SIG-M5 (cell line): ENCODE measurements around the gene PPFIA2.

Experiments
- DNase-seq: peaks from one replicate; lab custom pipeline; 2025; lab: John Stamatoyannopoulos, UW

PPFIA2 gene

DNA sequence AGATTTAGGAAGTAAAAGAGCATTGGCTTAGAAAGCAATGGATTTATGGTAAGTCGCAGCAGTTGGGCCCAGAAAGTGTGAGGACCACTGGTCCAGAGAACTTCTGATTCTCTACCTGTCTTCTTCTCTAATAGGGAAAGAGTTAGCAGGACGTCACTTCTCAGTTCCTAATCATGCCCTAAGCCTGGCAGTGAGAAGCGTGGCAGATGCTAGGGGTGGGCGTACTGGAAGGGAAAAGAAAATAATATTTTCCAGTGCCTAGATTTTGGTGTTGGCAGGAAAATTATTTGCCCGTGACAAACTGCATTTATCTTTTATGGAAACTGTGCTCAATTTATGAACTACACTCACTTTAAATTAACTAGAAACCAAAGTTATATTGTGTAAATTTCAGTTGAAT is 212.3 kb downstream of the PPFIA2 start:
- no peak for DNase-seq

DNA sequence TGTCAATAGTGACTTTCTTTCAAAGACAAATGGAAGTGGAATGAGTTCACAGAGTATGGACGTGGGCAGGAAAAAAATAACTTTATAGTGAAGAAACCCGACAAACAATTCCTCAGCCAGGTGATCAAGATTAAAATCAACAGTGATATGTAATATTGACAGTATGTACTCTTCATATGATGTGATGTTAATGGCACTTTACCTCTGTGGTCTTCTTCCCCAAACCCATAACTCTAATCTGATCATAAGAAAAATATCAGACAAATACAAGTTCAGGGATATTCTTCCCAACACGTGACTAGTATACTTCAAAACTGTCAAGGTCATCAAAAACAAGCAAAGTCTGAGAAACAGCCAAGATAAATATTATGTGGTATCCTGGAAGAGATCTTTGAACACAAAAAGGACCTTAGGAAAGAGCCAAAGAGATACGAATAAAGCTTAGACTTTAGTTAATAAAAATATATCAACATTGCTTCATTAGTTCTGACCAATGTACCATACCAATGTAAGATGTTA is 215.5 kb downstream of the PPFIA2 start:
- no peak for DNase-seq

DNA sequence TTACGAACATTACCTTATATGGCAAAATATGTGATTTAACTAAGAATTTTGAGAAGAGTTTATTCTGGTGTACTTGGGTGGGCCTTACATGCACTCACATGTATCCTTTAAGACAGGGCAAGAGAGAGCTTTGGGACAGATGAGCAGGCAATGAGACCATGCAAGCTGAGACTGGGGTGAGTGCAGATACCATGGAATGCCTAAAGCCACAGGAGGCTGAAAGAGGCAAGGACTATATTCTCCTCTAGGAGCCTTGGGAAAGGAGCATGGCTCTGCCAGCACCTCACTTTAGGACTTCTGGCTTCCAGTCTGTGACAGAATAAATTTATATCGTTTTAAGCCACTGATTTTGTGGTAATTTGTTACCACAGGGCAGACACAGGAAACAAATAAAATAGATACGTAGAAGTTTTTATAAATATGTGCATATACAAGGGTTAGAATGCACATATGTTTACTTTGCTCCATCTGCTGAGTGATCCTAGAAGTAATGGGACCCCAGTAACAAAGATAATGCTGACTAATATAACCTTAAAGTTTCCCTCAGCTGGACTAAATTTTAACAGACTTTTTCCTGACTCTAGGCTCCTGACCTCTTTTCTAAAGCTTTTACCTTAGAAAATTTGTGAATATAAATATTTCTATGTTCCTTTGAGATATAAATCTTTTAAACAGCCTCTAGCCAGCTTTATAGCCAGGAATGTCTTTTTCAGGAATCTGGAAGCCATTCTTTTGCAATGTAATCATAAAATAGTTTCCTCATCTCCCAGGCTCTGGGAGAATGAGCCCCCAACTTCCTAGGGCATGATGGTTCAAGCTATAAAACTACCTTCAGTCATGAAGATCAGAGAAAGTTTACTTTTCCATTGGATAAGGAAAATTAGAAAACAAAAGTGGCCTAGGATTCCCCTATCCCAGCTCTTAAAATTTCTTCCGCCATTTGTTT is 216.8 kb downstream of the PPFIA2 start:
- no peak for DNase-seq

DNA sequence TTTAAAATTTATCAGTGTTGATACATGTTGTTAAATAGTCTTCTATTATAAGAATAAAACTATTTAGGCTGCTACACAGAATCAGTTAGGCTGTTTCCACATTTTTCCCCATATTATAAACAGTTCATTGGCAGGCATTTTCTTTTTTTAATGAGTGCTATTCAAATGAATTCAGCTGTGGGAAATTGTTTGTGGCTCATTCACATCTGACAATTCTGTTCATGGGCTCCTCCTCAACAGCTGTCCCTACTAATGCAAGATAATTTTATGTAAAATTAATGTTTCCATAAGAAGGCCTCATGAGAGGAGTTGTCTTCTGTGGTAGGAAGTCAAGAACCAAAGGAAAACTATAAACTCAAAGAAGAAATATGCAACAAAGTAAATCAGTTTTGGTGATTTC is 218.0 kb downstream of the PPFIA2 start:
- no peak for DNase-seq

DNA sequence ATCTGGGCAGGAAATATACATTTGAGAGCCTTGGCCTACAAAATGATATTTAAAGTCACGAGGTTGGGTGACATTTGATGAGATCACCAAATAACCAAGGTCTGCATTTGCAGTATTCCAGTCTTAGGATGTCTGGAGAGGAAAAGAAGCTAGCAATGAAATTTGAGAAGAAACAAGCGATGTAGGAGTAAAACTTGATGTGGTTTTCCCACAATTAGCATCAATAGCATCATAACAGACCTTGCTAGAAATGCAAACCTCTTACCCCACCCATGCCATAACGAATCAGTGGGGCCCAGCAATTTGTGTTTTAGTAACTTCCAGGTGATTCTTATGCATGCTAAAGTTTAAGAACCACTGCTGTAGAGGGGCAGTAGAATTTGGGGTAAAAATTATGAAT is 219.9 kb downstream of the PPFIA2 start:
- no peak for DNase-seq

DNA sequence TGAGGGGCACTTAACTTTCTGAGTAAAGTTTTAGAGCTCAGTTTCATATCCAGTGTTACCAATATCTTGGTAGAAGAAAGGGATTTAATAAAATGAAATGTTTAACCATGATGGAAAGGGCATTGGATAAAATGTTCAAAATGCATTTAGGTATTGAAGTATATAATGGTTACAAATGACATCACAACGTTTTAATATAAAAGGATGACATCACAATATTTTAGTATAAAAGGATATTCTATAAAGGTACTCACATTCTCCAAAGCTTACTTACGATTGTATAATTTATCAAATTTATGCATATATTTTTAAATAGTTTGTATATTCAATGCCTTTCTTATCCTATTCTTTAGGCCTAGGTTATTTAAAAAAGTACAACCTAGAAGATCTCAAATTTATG is 226.1 kb downstream of the PPFIA2 start:
- no peak for DNase-seq

DNA sequence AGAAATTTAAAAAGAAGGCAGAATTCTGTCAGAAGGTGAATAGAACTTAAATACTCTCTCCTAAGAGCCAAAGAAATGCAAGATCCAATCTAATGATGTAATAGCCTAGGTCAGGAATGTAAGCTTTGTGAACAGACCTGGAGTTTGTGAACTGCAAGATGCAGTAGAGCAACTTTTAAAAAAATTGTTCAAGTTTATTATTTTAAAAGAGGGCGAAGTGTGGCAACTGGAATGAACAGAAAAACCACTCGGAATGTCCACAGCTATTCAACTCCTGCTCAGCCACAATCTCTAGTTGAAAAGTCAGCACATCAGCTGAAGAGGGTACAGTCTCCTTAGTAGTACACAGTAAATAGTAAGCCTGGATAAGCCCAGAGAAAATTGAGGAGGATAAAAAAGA is 228.8 kb downstream of the PPFIA2 start:
- DNase-seq = no peak

DNA sequence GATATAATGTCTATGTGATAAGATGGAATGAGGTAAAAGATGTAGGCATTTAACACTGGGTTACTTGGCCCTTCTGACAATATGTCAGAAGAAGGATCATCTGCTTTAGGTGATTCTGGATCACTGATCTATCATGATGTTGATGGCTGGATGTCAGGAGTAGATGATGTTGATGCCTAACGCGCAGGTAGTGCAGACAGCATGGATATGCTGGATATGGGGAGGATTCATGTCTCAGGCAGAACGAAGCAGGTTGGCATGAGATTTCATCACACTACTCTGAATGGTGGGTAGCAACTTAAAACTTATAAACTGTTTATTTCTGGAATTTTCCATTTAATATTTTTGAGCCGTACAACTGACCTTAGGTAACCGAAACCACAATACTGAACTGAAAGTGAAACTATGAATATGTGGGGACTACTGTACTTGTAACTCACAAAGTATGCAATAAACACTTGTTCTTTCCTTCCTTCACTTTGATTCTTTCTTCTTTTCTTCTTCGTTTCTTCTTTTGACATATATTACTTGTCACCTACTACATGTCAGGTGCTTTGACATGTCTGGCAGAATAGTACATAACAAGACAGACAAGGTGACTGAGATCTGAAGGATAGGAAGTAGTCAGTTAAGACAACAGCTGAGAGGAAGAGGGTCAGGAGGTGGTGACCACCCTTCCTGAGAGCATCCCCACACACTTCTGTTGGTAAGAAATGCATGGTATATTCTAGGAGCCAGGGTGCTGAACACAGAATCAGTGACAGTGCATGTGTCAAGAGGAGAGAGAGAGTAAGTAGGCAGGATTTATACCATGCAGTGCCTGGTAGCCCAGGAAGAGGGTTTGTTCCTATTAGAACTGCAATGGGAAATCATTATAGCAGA is 238.8 kb downstream of the PPFIA2 start:
- DNase-seq = no peak

DNA sequence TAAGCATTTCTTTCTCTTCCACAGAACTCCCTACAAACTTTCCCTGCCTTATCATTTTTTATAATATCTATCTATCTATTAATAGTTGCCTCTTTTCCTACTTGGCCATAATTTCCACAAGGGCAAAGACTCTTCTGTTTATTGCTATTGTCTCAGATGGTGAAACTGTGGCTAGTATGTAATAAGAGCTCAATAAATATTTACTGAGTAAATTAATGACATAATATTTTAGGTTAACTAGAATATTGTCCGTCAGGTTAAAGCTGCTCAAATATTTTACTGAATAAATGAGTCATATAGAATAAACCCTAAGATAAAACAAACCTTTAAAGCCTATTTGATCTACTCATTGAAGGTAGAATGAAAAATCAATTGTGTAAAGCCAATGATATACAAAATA is 240.5 kb downstream of the PPFIA2 start:
- DNase-seq = no peak

DNA sequence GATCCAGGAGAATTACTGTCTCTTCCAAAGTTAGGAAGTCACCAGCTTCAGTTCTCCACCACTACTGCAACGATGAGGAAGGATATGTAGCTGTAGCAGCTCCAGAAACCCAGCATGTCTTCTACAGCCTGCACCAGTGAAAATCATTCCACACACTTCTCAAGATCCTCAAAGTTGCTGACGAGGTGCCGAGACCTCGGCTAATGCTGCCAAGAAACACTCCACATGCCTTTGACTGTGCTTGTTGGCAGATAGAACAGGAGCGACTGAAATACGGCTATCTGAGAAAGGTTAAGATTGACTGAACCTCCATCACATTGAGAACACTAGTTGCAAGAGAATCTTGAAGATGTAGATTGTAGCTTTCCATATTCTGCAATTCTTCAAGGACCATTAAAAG is 241.9 kb downstream of the PPFIA2 start:
- DNase-seq = no peak

DNA sequence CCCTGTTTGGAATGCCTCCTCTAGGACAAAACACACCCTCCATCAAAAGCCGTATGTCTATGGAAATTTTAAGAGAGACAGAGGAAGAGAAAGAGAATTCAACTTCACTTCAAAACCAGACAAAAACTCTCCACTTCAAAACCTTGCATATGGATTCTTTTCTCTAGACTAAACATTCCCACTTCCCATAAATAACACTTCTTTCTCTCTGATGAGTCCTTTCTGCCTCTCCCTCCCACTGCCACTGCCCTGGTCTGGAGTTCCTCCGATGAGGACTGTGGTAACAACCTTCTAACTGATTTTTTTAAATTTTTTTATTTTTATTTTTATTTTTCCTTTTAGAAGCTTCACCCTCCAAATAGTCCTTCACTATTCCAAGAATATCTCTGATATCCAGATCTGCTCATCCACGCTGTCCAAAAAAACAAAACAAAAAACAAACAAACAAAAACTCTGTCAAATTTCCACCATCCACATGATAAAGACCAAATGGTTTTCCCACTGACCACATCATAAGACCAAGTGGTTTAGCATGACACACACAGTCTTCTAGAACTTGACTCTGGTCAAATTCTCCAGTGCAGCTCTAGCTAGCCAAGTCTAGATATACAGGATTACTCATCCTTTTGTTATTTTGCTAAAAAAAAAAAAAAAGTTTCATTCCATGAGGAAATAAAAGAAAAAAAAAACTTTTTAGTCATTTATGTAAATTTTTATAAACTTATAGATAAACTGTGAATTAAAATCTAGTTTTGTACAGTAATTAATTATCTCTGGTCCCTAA is 256.0 kb downstream of the PPFIA2 start:
- DNase-seq = no peak

DNA sequence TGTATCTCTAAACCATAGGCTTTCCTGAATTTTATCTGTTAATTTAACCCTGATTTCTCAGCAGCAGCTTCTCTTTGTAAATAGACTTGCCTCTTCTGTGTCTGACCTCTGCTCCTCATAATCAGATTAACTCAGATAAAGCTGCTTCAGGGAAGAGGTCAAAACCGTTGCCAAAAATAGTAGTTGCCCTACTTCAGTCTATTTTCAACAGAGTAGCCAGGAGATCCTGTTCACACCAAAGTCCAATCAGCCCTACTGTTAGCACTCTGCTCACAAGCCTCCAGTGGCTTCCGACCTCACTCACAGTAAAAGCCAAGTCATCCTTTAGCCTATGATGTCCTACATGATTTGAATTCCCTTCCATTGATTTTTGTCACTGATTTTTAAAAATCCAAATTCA is 258.4 kb downstream of the PPFIA2 start:
- DNase-seq = no peak

DNA sequence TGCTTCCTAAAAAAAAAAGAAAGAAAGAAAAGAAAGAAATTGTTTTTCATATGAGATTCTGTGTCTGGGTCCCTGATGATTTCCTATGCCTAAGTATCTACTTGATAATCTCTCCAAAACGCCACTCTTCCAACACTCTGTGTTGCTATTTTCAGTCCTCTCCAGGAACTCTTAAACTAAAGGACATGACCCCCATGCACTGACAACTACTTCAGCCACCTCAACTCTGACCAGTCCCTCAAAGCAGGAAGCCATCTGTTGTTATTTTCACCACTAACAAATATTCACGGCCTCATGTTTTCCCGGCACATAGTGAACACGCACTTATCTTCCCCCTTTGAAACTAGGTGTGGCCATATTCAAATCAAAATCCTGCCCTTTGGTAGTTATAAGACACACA is 259.3 kb downstream of the PPFIA2 start:
- no peak for DNase-seq

DNA sequence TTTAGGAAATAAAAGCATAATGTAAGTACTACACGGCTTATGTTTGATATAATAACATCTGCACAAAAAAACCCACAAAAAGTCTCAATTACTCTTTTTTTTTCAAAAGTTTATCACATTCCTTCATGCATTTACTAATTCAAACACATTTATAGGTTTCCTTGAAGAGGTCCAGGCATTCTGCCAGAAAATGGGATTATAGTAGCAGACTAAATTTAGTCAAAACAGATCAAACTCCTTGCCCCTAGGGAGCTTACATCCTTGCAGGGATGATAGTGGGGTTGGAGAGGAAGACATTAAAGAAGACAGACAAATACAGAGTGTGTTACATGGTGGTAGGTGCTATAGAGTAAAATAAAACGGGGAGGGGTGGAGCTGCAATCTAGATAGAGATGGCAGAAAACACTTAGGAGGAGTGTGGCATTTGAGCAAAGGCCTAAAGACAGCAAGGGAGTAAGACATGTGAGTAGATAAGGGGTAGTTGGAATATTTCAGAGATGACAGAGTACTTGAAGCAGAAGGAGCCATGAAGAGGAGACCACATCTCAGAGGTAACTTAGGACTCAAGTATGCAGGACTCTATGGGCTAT is 266.9 kb downstream of the PPFIA2 start:
- DNase-seq = no peak

DNA sequence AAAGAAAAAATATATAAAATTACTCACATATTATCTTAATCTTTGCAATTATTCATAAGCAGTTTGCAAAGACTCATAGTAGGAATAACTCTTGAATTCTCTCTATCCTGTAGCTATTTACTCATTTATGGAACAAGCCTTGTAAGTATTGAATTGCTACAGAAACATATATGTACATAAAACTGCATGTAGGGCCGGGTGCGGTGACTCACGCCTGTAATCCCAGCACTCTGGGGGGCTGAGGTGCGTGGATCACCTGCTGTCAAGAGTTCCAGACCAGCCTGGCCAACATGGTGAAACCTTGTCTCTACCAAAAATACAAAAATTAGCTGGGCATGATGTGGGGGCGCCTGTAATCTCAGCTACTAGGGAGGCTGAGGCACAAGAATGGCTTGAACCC is 286.2 kb downstream of the PPFIA2 start:
- DNase-seq = no peak

DNA sequence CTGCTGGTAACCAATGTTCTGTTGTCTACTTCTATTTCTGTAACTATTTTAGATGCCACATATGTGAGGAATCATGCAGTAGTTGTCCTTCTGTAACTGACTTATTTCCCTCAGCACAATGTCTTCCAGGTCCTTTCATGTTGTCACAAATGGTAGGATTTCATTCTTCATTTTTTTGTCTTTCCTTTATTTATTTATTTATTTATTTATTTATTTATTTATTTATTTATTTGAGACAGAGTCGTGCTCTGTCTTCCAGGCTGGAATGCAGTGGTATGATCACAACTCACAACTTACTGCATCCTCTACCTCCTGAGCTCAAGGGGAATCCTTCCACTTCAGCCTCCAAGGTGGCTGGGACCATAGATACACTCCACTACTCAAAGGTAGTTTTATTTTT is 288.2 kb downstream of the PPFIA2 start:
- no peak for DNase-seq

DNA sequence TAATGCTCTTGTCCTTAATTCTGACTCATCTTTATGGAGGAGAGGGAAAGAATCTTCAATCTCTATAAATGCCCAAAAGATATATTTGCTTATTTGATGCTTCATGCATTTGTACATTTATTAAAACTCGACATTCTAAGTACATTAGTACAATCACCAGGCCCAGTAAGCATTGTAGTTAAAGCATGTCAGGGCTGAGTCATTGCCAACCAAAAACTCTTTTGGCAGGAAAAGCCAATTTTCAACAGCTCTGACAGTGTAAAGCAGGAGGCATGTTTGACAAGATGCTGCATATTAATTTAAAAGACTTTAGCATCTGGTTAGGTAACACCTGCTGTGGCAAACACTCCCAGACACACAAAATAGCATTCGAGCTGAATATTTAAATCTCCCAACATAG is 290.9 kb downstream of the PPFIA2 start:
- no peak for DNase-seq

DNA sequence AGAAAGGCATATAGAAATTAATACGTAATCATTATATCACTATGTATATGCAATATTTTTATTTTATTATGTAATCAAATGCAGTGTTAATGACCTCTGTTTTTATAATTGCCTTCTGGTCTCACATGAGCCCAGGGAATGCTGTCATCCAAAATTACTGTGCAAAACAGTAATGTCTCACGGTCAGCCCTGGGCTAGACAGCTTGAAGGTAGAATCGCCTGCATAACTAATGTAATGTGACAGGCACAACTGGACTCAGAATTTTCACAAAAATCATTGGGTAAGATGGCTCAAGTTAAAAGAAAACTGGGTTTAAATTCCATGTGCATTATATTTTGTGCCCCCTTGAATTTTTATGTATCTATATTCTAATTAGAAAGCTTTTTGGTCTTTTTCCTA is 293.3 kb downstream of the PPFIA2 start:
- no peak for DNase-seq

DNA sequence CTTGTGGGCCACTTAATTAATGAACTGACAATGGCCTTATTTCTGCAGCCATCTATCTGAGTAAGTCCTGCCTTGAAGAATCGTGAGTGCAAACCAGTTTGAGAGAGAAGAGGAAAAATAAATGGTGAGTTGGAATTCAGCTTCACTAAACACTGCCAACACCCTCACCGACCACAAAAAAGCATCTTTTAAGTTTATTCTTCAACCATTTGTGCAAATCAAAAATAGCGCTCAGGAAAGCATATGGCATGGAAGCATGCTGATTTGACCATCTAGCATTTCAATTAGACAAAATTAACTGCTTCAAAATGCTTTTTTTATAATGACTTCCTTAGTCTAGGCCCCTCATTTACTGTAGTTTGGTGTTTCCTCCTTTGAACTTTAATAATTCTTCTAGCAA is 294.0 kb downstream of the PPFIA2 start:
- DNase-seq = no peak

DNA sequence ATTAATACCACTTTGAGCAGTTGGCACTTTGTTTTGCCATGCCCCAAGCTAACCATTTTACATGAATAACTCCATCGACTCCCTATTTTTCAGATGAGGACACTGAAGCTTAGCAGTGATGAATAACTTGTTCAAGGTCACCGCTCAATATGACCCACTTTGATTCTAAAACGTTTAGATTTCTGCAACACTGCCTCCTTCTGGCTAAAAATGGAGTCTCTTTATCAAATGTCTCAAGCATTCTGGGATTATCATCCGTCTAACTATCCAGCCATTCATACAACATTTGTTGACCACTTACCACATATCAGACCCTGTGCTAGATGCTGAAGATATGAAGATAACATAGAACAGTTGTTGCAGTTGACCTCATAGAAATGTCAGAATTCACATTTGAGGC is 298.0 kb downstream of the PPFIA2 start:
- DNase-seq = no peak

DNA sequence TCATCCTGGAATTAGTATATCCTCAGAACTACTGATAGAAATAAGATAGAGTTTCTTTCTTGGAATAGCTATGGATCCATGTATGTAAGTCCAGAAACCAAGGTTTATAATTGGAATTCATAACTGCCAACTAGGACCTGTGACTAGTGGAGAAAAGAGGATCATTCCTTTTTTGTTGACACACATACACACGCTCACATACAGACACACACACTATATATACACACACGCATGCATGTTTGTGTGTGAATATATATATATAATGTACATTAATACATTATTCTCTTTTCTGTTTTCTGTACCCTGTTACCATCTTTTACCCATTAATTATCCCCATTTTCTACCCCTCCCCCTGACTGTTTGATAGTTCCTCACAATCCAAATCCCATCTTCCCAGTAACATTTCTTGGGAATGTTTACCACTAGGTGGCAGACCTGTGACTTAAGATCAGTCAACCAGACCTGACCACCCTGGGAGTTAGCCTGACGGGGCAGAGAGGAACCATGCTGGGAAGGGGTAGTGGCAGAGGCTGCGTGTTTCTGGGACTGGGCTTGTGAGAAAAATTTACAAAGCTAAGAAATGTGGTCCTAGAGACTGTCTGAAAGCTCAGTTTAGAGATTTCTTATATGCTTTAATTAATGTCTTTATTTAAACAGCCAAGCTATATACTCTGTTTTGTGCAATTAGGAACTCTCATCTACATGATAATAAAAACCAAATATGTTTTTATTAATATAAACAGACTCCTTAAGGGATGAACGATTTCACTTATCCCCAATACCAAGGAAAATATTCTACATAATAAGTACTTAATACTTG is 308.0 kb downstream of the PPFIA2 start:
- no peak for DNase-seq
